Measurements from ENCODE around the gene MBTD1.

The MBTD1 gene

DNA sequence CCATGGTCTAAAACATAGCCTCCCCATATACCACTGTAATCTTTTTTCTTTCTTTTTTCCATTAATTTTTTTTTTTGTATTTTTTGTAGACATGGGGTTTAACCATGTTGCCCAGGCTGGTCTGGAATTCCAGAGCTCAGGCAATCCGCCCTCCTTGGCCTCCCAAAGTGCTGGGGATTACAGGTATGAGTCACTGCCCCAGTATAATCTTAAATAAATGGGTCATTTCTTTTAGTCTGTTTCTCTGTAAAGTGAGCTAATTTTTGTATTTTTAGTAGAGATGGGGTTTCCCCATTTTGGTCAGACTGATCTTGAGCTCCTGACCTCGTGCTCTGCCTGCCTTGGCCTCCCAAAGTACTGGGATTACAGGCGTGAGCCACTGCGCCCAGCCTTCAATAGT is 112.2 kb downstream of the MBTD1 start:
- DNase-seq (ENCODE audit: low read depth), result no peak

DNA sequence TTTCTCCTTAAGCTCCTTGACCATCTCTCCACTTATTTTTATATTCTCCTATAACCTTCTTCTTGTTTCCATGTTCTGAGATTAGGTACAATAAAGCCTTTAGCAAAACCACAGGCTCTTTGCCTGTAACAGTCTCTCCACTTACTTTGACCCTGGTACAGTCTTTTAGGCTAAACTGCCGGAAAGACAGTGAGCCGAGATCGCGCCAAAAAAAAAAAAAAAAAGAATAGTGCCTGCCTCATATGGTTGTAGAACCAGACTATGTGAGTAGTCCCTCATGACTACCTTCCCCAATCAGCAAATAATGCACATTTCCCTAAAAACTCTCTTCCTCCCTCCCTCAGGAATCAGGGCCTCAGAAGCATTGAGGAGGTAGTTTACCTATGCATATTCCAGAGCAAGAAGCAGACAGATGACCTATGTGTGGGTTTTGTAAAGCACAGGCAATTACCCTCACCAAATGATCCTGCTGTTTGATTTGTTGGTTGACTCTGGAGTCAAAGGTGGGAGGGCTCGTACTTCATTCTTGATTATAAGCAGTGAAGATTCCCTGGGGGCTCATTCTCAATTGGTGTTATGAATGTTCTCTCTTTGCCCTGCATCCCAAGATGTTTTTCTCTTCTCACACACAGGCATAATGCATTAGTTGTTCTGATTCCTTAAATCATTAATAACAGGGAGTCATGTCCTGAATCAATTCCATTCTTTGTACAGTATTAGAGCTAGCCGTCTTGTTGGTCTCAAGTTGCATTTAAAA is 115.4 kb downstream of the MBTD1 start:
- DNase-seq (ENCODE audit: low read depth), result no peak

DNA sequence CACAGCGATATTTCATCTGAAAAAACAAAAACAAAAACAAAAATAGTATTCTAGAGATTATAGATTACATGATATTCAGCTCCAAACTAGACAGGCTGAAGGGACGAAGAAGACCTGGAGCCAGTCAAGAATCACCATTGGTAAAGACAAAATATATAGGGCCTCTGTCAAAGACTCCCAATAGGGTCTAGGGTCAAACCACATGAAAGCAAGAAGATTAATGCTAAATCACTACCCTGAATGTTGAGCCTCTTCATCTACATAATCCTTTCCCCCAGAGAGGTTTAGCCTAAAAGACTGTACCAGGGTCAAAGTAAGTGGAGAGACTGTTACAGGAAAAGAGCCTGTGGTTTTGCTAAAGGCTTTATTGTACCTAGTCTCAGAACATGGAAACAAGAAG is 117.3 kb downstream of the MBTD1 start:
- DNase-seq (ENCODE audit: low read depth), result no peak

DNA sequence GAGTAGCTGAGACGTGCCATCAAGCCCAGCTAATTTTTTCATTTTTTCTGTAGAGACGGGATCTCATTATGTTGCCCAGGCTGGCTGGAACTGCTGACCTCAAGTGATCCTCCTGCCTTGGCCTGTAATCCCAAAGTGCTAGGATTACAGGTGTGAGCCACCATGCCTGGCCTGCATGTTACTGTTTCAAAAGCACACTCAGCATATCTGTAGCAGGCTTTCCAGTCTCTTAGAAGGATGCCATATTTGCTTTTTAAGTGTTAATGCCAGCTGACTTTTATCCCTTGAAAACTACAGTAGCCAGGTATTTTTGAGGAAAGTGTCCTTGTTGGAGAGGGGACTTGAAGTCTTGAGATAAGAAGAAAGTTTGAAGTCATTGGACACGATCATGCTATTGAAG is 123.9 kb downstream of the MBTD1 start:
- DNase-seq (ENCODE audit: low read depth), result no peak

DNA sequence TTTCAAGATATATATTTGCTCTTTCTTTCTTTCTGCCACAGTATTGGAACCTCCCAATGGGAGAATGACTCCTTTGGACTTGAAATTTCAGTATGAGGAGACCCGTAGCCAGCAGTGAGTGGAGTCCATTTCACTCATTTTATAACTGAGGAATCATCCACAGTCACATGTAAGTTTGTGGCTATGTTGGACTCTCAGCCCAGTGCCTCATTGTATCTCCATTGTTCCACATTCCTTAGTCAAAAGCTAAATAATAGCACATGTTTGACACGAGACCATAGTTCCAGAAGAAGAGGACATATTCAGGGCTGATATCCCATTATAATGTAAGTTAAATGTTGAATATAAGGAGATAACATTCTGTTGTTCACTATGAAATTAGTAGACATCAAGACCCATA is 126.5 kb downstream of the MBTD1 start:
- DNase-seq (ENCODE audit: low read depth), result no peak

DNA sequence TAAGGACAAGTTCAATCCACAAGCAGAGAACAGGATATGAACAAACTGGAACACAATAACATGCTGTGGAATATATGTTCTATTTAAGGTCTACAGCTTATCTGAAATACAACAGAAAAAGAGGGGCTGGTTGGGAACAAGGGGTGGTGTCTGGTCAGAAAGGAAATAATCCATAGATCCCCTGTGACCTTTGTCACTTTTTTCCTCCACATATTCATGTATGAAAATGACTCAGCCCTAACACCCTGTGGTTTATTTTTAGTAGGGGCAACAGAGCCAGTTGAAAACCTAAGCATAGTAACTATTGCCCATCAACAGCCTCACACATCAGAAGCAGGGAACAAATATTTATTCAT is 126.9 kb downstream of the MBTD1 start:
- no peak for DNase-seq (ENCODE audit: low read depth)

DNA sequence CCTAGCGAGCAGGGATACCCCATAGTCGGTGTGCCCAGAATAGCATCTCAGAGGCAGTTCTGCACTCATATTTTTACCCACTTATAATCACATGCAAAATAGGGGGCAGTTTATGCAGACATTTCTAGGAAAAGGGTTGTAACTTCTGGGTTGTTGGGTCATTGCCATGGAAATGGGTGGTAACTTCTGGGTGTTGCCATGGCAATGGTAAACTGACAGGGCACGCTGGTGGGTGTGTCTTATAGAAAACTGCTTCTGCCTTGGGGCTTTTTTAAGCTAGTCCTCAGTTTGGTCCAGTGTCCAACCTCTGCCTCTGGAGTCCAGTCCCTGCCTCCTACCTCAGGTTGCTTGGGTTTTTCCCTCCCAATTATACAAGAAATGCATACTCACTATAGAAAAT is 131.8 kb downstream of the MBTD1 start:
- DNase-seq (ENCODE audit: low read depth), result no peak

All from stimulated activated CD8-positive, alpha-beta memory T cell treated with anti-CD3 and anti-CD28 coated beads, Interleukin-12 subunit alpha, Interleukin-12 subunit beta, amount 100 ng/mL, for 4 hours (primary cell).